Thyroid gland (tissue), 4 donors: ENCODE measurements around the gene STAT2.

Experiments
- POLR2A ChIP-seq, 2 donors: fragments of 450-650 bp; IDR thresholded peaks; one replicate each; pipeline ENCODE4 v1.6.1; 2017; ENCODE audit warnings: antibody characterized with exemption in 2 of 2, mild to moderate bottlenecking in 2 of 2, moderate library complexity in 1 of 2
- TF ChIP-seq, protein P1 (sequence below), 6 experiments: fragments of 200-600 bp in 3 of 6; fragments of 450-650 bp in 3 of 6; sonication (generic) in 3 of 6; IDR thresholded peaks; one replicate each; pipeline ENCODE4 v1.5.1; 2016 to 2019; ENCODE audit warnings: antibody characterized with exemption in 6 of 6, mild to moderate bottlenecking in 2 of 6, inconsistent platforms in 1 of 6, moderate library complexity in 1 of 6

GRCh38 chr12:56387152-56387736 is 27.3 kb upstream of the STAT2 start:
- no peak for TF ChIP-seq POLR2A (IDR thresholded peaks at IDR 0.05)
- TF ChIP-seq, protein P1, sequence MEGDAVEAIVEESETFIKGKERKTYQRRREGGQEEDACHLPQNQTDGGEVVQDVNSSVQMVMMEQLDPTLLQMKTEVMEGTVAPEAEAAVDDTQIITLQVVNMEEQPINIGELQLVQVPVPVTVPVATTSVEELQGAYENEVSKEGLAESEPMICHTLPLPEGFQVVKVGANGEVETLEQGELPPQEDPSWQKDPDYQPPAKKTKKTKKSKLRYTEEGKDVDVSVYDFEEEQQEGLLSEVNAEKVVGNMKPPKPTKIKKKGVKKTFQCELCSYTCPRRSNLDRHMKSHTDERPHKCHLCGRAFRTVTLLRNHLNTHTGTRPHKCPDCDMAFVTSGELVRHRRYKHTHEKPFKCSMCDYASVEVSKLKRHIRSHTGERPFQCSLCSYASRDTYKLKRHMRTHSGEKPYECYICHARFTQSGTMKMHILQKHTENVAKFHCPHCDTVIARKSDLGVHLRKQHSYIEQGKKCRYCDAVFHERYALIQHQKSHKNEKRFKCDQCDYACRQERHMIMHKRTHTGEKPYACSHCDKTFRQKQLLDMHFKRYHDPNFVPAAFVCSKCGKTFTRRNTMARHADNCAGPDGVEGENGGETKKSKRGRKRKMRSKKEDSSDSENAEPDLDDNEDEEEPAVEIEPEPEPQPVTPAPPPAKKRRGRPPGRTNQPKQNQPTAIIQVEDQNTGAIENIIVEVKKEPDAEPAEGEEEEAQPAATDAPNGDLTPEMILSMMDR (IDR thresholded peaks at IDR 0.05), result no peak
